Gastrocnemius medialis (tissue), 4 donors: ENCODE measurements around the gene EFNB3. TPM values are rescaled to one million over a fixed set of nuclear protein-coding genes. Genes with fewer than 3 reads are reported as not detected.

Experiments used
- ATAC-seq, 2 donors: fragments of 150-250 bp; one replicate each; pipeline ENCODE4 v1.9.1; 2016
- DNase-seq, 2 donors: peaks; one replicate each; pipeline ENCODE4 v3.0.0-alpha.2; 2019
- H3K27ac ChIP-seq, 4 donors: fragments of 200-600 bp; sonication (generic); 1 replicate in 1 of 4; 2 replicates in 3 of 4; pipeline ENCODE4 v1.5.1; 2016 to 2018; ENCODE audit warnings: mild to moderate bottlenecking in 2 of 4, moderate library complexity in 1 of 4
- H3K27me3 ChIP-seq, 3 donors: fragments of 200-600 bp; sonication (generic) in 2 of 3; 1 replicate in 1 of 3; 2 replicates in 2 of 3; pipeline versions ENCODE4 v1.5.1 to v1.6.0; 2016 to 2019; ENCODE audit warnings: mild to moderate bottlenecking in 1 of 3, moderate library complexity in 1 of 3
- H3K36me3 ChIP-seq, 2 donors: fragments of 200-600 bp; sonication (generic) in 1 of 2; one replicate each; pipeline ENCODE4 v1.5.1; 2017 to 2018
- H3K4me1 ChIP-seq, 2 donors: fragments of 200-600 bp; sonication (generic) in 1 of 2; one replicate each; pipeline ENCODE4 v1.5.1; 2016 to 2017; ENCODE audit warnings: mild to moderate bottlenecking in 2 of 2
- H3K4me3 ChIP-seq, 4 donors: fragments of 200-600 bp; sonication (generic) in 3 of 4; 1 replicate in 1 of 4; 2 replicates in 3 of 4; pipeline ENCODE4 v1.5.1; 2016 to 2019; ENCODE audit warnings: mild to moderate bottlenecking in 2 of 4
- H3K9me3 ChIP-seq, 3 donors: fragments of 200-600 bp; sonication (generic) in 2 of 3; 1 replicate in 1 of 3; 2 replicates in 2 of 3; pipeline ENCODE4 v1.5.1; 2016 to 2019
- CTCF ChIP-seq, 5 experiments: fragments of 450-650 bp in 3 of 5; fragments of 200-600 bp in 2 of 5; sonication (generic) in 2 of 5; IDR thresholded peaks in 4 of 5; conservative IDR thresholded peaks in 1 of 5; 1 replicate in 4 of 5; 2 replicates in 1 of 5; pipeline ENCODE4 v1.5.1; 2016 to 2019; ENCODE audit warnings: antibody characterized with exemption in 5 of 5, mild to moderate bottlenecking in 3 of 5, moderate library complexity in 3 of 5
- POLR2A ChIP-seq, 2 donors: fragments of 450-650 bp; IDR thresholded peaks; one replicate each; pipeline ENCODE4 v1.6.1; 2017; ENCODE audit warnings: antibody characterized with exemption in 2 of 2, mild to moderate bottlenecking in 2 of 2, moderate library complexity in 2 of 2
- in situ Hi-C, 4 donors: fragments of 200-750 bp; cut with MboI; loops; one replicate each; pipeline versions ENCODE4 v1.15.0 to v1.8.0; 2017; ENCODE audit warnings: low sequenced_read_pairs in 4 of 4
- intact Hi-C: fragments of 100-400 bp; cut with DNase I; formaldehyde crosslinking; loops from one replicate; pipeline ENCODE4 v1.15.1; 2023; ENCODE audit warnings: low total_unique reads
- total RNA-seq, 4 donors: library from RNA; depleted of rRNA; stranded (reverse); fragments of >200 nt; gene quantifications; one replicate each; pipeline versions ENCODE4 v1.1.0 to v1.2.3, GENCODE V29; 2016

The EFNB3 gene
- total RNA-seq, 4 donors from 2014 or later: 0.13 to 0.46 (median 0.31) TPM; not detected in 1

DNA sequence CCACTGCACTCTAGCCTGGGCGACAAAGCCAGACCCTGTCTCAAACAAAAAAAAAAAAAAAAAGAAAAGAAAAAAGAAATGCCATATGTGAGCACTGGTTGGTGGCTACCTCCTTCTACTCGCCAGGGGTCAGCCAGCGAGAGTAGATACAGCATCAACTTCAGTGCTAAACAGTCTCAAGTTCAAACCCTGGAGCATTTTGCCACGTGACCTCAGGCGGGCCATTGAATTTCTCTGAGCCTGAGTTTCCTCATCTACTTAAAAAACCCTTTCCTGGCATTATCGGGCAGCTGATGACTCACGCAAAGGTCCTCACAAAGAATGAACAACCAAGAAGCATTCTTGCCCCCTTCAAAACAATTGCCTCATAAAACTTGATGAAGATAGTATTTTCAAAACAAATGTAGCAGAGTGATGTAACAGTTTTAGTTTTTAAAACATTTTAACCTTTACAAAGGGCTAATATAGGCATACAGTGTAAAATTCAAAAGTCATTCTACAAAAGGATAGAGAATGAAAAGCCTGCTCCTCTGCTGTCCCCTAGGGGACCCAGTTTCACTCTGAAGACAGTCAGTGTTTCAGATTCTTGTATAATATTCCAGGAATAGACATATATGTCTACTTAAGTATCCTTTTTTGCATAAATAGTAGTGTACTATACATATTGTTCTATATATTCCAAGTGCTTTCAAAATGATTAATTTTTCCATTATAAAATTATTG lies 40.9 kb downstream of the EFNB3 start:
- no peaks in the 10 kb centered on the region for H3K4me1 ChIP-seq
- H3K9me3 ChIP-seq: no peaks in the 10 kb centered on the region
- intact Hi-C loops: loop anchor here (10.0 kb wide), 3 partner anchors 109 to 309 kb away; partner anchors contain the start of genes CYB5D1, NAA38 and TMEM88
- no peak overlapping the region for H3K27ac ChIP-seq
- no peak for TF ChIP-seq CTCF (IDR thresholded peaks at IDR 0.05 in 4 of 5, conservative IDR thresholded peaks at IDR 0.05 in 1 of 5)
- no peak for TF ChIP-seq POLR2A (IDR thresholded peaks at IDR 0.05)
- ATAC-seq: peak in 1 of 2 donors; percentile 36
- in situ Hi-C loops: loop anchor here in 2 of 4 donors (25.0 kb wide), 2 partner anchors 141 to 241 kb away; partner anchors contain the start of gene CHD3 (in 1 of the 2)
- DNase-seq: no peak
- peaks cover 0 to 7% (median 0%) of the 10 kb centered on the region in 3 donors for H3K27me3 ChIP-seq
- no peak overlapping the region for H3K4me3 ChIP-seq
- no peaks in the 10 kb centered on the region for H3K36me3 ChIP-seq

GRCh38 chr17:7747635-7748071 lies 42.7 kb downstream of the EFNB3 start:
- no peak for ATAC-seq
- H3K4me3 ChIP-seq: no peak overlapping the region
- peaks cover 0 to 4% of the 10 kb centered on the region in 2 donors for H3K4me1 ChIP-seq
- in situ Hi-C loops (loop anchor here in 2 of 4 donors (25.0 kb wide), 2 partner anchors 140 to 240 kb away; partner anchors contain the start of gene CHD3 (in 1 of the 2)), intact Hi-C loops (loop anchor here (10.0 kb wide), 3 partner anchors 107 to 307 kb away; partner anchors contain the start of genes CYB5D1, NAA38 and TMEM88)
- no peak overlapping the region for H3K27ac ChIP-seq
- no peak for TF ChIP-seq CTCF (IDR thresholded peaks at IDR 0.05 in 4 of 5, conservative IDR thresholded peaks at IDR 0.05 in 1 of 5)
- no peak for TF ChIP-seq POLR2A (IDR thresholded peaks at IDR 0.05)
- no peaks in the 10 kb centered on the region for H3K36me3 ChIP-seq
- no peak for DNase-seq
- peaks cover 0 to 3% (median 0%) of the 10 kb centered on the region in 3 donors for H3K27me3 ChIP-seq
- H3K9me3 ChIP-seq: no peaks in the 10 kb centered on the region

DNA sequence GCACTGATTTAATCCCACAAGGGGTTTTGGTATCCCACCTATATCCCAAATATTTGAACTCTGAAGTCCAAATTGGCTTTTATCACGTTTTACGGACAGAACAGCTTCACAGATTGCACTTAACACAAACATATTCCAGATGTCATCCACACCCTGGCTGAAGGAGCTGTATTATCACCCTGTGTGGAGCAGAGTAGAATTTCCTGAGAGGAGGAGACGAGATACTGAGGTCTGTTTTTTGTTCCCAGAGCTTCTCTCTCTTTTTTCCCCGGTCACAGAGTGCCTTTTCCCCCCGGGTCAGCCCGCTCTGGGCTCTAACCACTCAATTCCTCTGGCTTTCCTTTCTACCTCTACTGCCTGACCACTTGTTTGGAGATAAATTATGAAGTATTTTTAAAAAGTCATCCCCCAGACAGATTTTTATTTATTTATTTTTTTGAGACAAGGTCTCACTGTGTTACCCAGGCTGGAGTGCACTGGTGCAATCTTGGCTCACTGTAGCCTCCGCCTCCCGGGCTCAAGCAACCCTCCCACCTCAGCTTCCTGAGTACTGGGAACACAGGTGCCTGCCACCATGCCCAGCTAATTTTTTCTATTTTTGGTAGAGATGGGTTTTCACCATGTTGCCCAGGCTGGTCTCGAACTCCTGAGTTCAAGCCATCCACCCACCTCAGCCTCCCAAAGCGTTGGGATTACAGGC lies 43.2 kb downstream of the EFNB3 start:
- intact Hi-C loops: loop anchor here (10.0 kb wide), 3 partner anchors 107 to 307 kb away; partner anchors contain the start of genes CYB5D1, NAA38 and TMEM88
- in situ Hi-C loops: loop anchor here in 2 of 4 donors (25.0 kb wide), 2 partner anchors 139 to 239 kb away; partner anchors contain the start of gene CHD3 (in 1 of the 2)
- H3K27ac ChIP-seq: no peak overlapping the region
- H3K4me3 ChIP-seq: no peak overlapping the region
- no peak for DNase-seq
- TF ChIP-seq POLR2A (IDR thresholded peaks at IDR 0.05): no peak
- TF ChIP-seq CTCF (IDR thresholded peaks at IDR 0.05 in 4 of 5, conservative IDR thresholded peaks at IDR 0.05 in 1 of 5): no peak
- no peaks in the 10 kb centered on the region for H3K9me3 ChIP-seq
- H3K4me1 ChIP-seq: peaks cover 0 to 4% of the 10 kb centered on the region in 2 donors
- no peak for ATAC-seq
- peaks cover 0 to 3% (median 0%) of the 10 kb centered on the region in 3 donors for H3K27me3 ChIP-seq
- H3K36me3 ChIP-seq: no peaks in the 10 kb centered on the region

DNA sequence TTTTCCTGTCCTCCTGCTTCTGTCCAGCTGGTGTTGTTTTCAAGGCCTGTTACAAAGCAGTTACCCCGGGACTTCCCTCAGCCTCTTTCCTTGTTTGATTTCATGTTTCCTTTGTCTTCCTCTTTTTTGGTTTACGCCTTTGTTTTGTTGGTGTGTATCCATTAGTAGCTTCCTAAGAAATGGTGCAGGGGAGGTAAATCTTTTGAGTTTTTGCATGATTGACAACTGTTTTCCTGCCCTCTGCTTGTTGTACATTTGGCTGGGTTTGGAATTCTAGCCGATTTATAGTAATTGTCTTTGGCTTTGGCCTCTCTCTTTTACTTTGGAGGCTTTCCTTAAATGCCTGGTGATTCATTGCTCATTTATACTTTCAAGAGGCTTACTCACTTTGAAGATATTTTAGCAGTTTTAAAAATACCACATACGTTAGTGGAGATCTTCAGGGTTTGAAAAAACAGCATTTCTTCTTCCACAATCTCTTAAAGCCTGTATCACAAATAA lies 45.4 kb downstream of the EFNB3 start:
- H3K9me3 ChIP-seq: no peaks in the 10 kb centered on the region
- in situ Hi-C loops: loop anchor here in 1 of 4 donors (10.0 kb wide), 1 partner anchor 64 kb away; no protein-coding TSS in a partner anchor
- H3K27ac ChIP-seq: no peak overlapping the region
- H3K36me3 ChIP-seq: no peaks in the 10 kb centered on the region
- H3K4me1 ChIP-seq: peaks cover 0 to 4% of the 10 kb centered on the region in 2 donors
- DNase-seq: no peak
- intact Hi-C loops: no loop called here
- TF ChIP-seq POLR2A (IDR thresholded peaks at IDR 0.05): no peak
- TF ChIP-seq CTCF (IDR thresholded peaks at IDR 0.05 in 4 of 5, conservative IDR thresholded peaks at IDR 0.05 in 1 of 5): no peak
- ATAC-seq: no peak
- peaks cover 0 to 3% (median 0%) of the 10 kb centered on the region in 3 donors for H3K27me3 ChIP-seq
- H3K4me3 ChIP-seq: no peak overlapping the region
